Gastrocnemius medialis (tissue), 4 donors: ENCODE results near the gene PLK3.

ENCODE experiments used
- CTCF ChIP-seq, 5 experiments: fragments of 450-650 bp in 3 of 5; fragments of 200-600 bp in 2 of 5; sonication (generic) in 2 of 5; IDR thresholded peaks in 4 of 5; conservative IDR thresholded peaks in 1 of 5; 1 replicate in 4 of 5; 2 replicates in 1 of 5; pipeline ENCODE4 v1.5.1; 2016 to 2019; ENCODE audit warnings: antibody characterized with exemption in 5 of 5, mild to moderate bottlenecking in 3 of 5, moderate library complexity in 3 of 5
- POLR2A ChIP-seq, 2 donors: fragments of 450-650 bp; IDR thresholded peaks; one replicate each; pipeline ENCODE4 v1.6.1; 2017; ENCODE audit warnings: antibody characterized with exemption in 2 of 2, mild to moderate bottlenecking in 2 of 2, moderate library complexity in 2 of 2

- TF ChIP-seq POLR2A (IDR thresholded peaks at IDR 0.05), result peak; percentile 10 to 29
- TF ChIP-seq CTCF (IDR thresholded peaks at IDR 0.05 in 4 of 5, conservative IDR thresholded peaks at IDR 0.05 in 1 of 5), result no peak
These were observed 8.1 kb downstream of the PLK3 start, which contains the start of gene BTBD19 for GRCh38 chr1:44808063-44808937.
